Coronary artery (tissue), 2 donors: ENCODE data around the gene MGMT.

Source experiments
- DNase-seq: peaks from one replicate; pipeline ENCODE4 v3.0.0-alpha.2; 2017; ENCODE audit warnings: low spot score
- H3K27ac ChIP-seq, 2 donors: fragments of 200-600 bp; sonication (generic); one replicate each; pipeline ENCODE4 v1.5.1; 2016 to 2019
- H3K4me3 ChIP-seq: fragments of 200-600 bp; sonication (generic); 2 replicates; pipeline ENCODE4 v1.5.1; 2016; ENCODE audit warnings: mild to moderate bottlenecking, moderate library complexity
- TF ChIP-seq, protein P1 (sequence below): fragments of 200-600 bp; sonication (generic); IDR thresholded peaks from one replicate; pipeline ENCODE4 v1.5.1; 2019; ENCODE audit warnings: antibody characterized with exemption

Gene MGMT

DNA sequence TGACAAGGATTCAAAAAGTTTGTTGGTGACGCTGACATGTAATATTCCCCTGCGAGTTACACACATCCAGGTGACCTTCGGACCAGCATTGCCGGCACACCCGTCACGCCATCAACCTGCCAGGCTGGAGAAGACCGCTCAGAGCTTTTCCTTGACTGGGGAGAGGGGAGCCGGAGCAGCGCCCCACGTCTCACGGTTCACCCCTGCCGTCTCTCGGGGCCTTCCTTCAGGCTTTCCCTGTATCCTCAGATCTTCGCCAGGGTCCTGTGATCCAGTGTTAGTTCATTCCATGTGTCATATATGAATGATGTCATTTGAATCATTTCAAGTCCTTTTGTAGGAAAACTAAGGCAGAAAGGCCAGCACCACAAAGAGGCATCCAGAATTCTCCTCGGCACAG lies 127.8 kb downstream of the MGMT start:
- Histone ChIP-seq H3K4me3 (no peak overlapping the region), H3K27ac (no peak overlapping the region)
- DNase-seq: no peak
- TF ChIP-seq, protein P1, sequence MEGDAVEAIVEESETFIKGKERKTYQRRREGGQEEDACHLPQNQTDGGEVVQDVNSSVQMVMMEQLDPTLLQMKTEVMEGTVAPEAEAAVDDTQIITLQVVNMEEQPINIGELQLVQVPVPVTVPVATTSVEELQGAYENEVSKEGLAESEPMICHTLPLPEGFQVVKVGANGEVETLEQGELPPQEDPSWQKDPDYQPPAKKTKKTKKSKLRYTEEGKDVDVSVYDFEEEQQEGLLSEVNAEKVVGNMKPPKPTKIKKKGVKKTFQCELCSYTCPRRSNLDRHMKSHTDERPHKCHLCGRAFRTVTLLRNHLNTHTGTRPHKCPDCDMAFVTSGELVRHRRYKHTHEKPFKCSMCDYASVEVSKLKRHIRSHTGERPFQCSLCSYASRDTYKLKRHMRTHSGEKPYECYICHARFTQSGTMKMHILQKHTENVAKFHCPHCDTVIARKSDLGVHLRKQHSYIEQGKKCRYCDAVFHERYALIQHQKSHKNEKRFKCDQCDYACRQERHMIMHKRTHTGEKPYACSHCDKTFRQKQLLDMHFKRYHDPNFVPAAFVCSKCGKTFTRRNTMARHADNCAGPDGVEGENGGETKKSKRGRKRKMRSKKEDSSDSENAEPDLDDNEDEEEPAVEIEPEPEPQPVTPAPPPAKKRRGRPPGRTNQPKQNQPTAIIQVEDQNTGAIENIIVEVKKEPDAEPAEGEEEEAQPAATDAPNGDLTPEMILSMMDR: no peak

DNA sequence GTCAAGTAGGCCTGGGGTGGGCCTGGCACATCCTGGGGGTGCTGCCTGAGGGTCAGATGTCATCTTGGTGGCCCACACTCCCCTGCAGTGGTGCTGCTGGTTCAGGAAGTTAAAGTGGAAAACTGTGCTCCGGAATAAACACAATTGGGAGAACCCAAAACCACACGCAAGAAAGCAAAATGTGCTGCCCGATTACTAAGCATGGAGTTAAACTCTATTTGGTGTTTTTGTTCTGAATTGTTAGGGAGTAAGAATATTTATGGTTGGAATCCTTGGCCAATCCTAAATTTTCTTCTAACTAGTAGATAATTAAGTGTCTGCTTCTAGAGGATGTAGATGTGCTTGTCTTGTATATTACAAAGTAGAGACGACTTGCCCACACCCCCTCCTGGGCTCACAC lies 131.4 kb downstream of the MGMT start:
- TF ChIP-seq, protein P1: no peak

DNA sequence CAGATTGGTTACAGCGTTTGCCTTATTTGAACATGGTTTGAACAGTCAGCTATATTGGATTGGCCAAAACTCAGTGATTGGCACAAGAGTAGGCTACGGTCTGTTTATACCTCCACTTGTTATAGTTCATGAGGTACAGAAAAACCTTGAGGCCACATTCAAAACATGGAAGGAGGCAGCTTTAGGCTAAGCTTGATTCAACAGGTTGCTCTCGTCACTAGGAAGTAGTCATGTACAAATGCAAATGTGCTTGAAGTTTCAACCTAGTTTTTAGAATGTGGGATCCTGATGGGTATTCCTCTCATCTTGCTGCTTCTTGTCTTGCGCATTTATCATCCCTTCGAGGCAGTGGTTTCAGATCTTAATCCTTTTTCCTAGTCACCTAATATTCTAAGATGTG lies 132.1 kb downstream of the MGMT start:
- no peak for DNase-seq
- no peak overlapping the region for H3K27ac ChIP-seq

More for the DNA sequence above, 131.4 kb downstream of the MGMT start:
- Histone ChIP-seq H3K4me3 (no peak overlapping the region), H3K27ac (no peak overlapping the region)
- no peak for DNase-seq

DNA sequence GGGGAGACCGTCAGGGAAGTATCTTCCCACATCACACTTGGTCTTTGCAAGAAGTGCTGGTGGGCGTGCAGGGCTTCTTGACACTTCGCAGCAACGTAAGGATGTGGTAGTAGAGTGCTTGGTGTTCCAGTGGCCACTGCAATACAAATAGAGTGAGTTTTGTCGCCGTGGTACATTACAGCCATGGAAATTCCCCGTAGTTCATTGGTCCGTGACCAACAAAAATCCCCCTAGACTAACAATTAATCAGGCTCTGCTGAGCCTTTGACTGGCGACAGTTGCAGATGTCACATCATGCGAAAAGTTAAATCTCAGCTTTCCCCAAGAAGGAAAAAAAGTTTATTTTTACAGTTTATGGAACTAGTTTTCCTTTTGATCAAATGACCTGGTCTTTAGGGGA lies 134.7 kb downstream of the MGMT start:
- no peak overlapping the region for H3K4me3 ChIP-seq
- H3K27ac ChIP-seq: no peak overlapping the region
- no peak for DNase-seq

More for the DNA sequence above, 132.1 kb downstream of the MGMT start:
- no peak overlapping the region for H3K4me3 ChIP-seq
- TF ChIP-seq, protein P1: no peak

GRCh38 chr10:129602938-129603535 lies 136.0 kb downstream of the MGMT start:
- H3K27ac ChIP-seq: no peak overlapping the region
- TF ChIP-seq, protein P1: no peak
- no peak for DNase-seq

More for the DNA sequence above, 134.7 kb downstream of the MGMT start:
- TF ChIP-seq, protein P1: no peak

GRCh38 chr10:129604333-129605032 lies 137.4 kb downstream of the MGMT start:
- no peak overlapping the region for H3K27ac ChIP-seq
- no peak overlapping the region for H3K4me3 ChIP-seq
- no peak for DNase-seq
- TF ChIP-seq, protein P1: no peak

More at GRCh38 chr10:129602938-129603535, 136.0 kb downstream of the MGMT start:
- no peak overlapping the region for H3K4me3 ChIP-seq
